SU-DHL-6 (cell line): ENCODE results near the gene RILP.

ENCODE experiments used
- EZH2phosphoT487 ChIP-seq: fragments of 200-600 bp; sonication (generic), shearing (Covaris generic); conservative IDR thresholded peaks from 2 replicates; pipeline ENCODE4 v1.6.1; 2018; ENCODE audit warnings: mild to moderate bottlenecking, antibody characterized with exemption, low read length, moderate library complexity, mixed read lengths
- TF ChIP-seq, protein P1 (sequence below): fragments of 200-600 bp; sonication (generic); IDR thresholded peaks from one replicate; pipeline ENCODE4 v1.5.1; 2017; ENCODE audit warnings: antibody characterized with exemption, mild to moderate bottlenecking, low read length, moderate library complexity; ENCODE audit not compliant: insufficient read depth, poor library complexity, severe bottlenecking

DNA sequence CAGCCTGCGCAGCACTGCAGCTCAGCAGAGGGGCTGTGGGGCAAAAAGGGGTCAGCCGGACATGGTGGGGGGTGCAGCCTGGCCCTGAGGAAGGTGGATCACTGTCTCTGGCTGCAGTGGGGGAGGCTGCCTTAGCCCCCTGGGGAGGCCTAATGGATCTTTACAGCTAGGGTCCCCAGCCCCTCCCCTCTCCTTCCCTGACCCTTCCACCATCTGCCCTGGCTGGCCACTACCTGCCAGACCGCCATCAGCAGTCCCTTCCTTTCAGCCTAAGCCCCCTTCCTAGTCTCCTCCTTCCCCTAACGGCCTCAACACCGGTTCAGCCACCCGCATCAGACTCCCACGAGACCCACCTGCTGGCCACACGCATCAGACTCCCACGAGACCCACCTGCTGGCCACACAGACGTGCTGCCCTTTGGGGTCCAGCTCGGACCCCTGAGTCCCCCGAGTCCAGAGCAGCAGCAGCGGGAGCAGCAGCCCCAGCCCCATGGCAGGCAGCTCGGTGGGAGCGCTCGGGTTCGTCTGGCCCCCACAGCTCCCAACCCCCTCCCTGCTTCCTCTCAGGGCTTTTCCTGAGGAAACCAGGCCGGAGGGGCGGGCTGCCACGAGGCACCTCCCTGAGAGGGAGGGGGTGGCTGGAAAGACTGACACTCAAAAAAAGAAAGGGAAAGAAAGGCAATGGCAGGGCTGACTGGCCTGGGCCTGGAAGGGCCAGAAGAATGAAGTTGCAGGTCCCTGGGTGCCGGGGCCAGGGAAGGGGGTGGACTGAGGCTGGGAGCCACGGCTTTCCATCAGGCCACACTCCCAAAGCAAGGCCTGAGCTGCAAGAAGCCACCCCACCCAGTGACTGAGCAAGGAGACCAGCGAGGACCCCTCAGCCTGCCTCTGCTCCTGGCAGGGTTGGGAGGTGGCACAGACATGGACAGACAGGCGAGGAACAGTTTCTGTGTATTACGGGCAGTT, 4.2 kb downstream of the RILP start, which contains the start of gene SCARF1:
- TF ChIP-seq, protein P1, sequence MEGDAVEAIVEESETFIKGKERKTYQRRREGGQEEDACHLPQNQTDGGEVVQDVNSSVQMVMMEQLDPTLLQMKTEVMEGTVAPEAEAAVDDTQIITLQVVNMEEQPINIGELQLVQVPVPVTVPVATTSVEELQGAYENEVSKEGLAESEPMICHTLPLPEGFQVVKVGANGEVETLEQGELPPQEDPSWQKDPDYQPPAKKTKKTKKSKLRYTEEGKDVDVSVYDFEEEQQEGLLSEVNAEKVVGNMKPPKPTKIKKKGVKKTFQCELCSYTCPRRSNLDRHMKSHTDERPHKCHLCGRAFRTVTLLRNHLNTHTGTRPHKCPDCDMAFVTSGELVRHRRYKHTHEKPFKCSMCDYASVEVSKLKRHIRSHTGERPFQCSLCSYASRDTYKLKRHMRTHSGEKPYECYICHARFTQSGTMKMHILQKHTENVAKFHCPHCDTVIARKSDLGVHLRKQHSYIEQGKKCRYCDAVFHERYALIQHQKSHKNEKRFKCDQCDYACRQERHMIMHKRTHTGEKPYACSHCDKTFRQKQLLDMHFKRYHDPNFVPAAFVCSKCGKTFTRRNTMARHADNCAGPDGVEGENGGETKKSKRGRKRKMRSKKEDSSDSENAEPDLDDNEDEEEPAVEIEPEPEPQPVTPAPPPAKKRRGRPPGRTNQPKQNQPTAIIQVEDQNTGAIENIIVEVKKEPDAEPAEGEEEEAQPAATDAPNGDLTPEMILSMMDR: no peak
- no peak for TF ChIP-seq EZH2phosphoT487
